NCI-H1105 (cell line): Measurements from ENCODE around the gene HSFX4.
"Not testable (repeated sequence)": the region's sequence is repeated elsewhere in the genome, so short reads cannot be mapped to it uniquely, and the experiment has no call there.

Experiments
- DNase-seq: peaks from one replicate; lab custom pipeline; 2025; lab: John Stamatoyannopoulos, UW

Gene HSFX4

GRCh38 chrX:149929400-149929799, at the start of gene HSFX4:
Gene HSFX4, plus strand, starts transcription at chrX:149929573. Its CDS starts 72 bp downstream, at chrX:149929645.
- not testable (repeated sequence) for DNase-seq

DNA sequence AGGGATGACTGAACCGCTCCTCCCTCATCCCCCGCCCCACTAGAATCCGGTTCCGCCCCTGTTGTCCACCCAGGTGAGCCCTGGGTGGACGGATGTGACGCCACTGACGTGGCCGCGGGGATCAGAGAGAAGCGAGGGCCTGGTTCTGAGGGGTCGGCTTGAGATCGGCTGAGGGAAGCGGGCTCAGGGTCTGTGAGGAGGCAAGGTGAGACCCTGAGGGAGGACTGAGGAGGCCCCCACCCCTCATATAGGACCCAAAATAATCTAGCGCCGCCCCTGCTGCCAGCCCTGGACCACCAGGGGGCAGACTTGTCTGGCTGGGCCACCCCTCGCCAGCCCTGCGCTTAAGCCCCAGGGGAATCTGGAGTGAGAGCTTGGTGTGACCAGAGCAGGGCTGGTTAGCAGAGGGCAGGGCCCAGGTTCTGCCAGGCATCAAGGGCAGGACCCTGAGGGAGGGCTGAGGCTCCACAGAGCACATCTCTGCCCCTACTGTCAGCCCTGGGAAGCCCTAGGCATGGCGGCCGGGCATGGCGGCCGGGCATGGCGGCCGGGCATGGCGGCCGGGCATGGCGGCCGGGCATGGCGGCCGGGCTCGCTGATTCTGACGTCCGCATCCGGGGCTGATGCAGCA, 48.2 kb upstream of the HSFX4 start, which contains the start of gene MAGEA8:
TSS of gene MAGEA8 (plus strand) at position 103 of the 631 bp plus-strand sequence. CDS start 3,090 bp downstream, outside the sequence.
- DNase-seq, result no peak

GRCh38 chrX:149890828-149891227, 38.5 kb upstream of the HSFX4 start:
- DNase-seq, result not testable (repeated sequence)

- DNase-seq, result no peak
These were observed 30.8 kb upstream of the HSFX4 start for GRCh38 chrX:149898554-149898953.

DNA sequence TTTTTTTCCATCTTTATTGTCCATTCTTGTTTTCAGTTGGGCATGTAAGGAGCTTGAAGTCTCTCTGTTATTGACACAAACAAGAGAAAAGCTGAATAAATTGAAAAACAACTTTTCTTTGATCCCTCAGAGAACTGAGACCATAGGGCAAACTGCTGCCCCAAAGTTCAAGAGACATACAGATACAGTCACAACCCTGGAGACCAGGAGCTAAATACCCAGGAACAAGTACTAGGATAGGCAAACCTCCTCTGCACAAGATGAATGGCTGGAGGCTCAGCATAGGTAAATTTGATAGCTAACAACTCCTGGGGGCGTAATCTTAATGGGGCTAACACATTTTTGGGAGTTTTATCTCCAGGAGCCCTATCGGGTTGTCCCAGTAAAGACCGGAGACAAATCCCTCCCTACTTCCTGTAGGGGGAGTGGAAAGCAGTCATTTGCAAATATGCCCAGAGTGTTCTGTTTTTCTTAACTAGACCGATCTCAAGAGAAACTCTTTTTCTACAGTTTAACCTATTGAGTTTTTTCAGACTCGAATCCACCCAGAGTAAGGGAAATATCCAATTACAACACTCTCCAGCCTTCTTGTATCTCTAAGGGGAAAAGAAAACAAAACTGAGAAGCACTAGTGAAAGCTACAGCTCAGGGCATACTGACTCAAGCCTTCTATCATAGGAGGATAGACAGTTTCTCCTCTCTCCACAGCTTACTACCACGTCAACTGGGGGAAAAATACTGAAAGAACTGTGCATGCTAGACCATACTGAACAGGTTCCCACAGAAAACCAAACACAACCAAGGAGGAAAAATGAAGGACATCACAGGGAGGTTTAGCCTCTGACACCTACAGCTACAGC, 25.3 kb upstream of the HSFX4 start:
- no peak for DNase-seq

DNA sequence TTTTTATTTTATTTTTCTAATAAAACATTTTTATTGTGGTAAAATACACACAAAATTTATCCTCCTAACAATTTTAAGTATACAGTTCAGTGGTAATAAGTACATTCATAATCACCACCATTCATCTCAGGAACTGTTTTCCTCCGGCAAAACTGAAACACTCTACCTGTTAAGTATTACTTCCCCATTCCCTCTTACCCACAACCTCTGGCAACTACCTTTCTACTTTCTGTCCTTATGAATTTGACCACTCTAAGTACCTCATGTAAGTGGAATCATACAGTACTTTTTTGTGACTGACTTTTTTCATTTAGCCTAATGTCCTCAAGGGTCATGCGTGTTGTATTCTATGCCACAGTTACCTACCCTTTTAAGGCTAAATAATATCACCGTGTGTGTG, 21.1 kb upstream of the HSFX4 start:
- DNase-seq, result no peak

GRCh38 chrX:149908727-149909126, 20.6 kb upstream of the HSFX4 start:
- DNase-seq, result no peak

DNA sequence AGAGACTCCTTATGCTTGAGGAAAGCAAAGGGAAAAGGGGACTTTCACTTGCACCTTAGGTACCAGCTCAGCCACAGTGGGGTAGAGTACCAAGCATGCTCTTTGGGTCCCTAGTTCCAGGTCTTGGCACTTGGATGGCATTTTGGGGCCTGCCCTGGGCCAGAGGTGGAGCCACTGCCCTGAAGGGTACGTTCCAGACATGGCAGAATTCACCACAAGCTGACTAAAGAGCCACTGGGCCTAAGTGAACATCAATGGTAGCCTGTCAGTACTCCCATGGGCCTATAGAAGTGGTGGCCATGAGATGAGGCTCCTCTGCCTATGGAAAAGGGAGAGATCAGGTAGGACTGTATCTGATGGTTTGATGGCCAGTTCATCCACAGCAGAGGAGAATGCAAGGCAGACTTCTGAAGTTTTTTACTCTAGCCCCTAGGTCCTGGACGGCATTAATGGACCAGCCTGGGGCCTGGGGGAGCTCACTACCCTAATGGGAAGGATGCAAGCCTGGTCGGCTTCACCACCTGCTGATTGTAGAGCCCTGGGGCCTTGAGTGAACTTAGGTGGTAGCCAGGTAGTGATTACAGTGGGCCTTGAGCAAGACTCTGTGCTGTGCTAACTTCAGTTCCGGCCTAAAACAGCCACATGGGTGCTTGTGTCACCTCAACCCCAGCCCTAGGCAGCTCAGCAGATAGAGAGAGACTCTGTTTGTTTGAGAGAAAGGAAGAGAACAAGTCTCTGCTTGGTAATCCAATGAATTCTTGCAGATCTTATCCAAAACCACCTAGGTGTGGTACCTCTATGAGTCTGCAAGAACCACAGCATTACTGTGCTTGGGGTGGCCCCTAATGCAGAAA, 19.8 kb upstream of the HSFX4 start:
- no peak for DNase-seq

DNA sequence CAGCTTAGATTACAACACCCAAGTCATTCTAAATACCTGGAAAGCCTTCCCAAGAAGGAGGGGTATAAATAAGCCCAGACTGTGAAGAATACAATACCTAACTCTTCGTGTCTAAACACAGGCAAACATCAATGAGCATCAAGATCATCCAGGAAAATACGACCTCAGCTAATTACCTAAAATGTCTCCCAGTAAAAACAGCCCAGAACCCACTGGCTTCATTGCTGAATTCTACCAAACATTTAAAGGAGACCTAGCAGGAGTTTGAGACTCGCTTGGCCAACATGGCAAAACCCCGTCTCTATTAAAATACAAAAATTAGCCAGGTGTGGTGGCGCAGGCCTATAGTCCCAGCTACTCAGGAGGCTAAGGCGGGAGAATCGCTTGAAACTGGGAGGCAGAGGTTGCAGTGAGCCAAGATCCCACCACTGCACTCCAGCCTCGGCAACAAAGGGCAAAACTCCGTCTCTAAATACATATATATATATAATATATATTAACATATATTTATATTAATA, 19.1 kb upstream of the HSFX4 start:
- no peak for DNase-seq

GRCh38 chrX:149916745-149917392, 12.5 kb upstream of the HSFX4 start:
- no peak for DNase-seq

- DNase-seq, result not testable (repeated sequence)
These were observed 5.5 kb upstream of the HSFX4 start for GRCh38 chrX:149923836-149924235.

DNA sequence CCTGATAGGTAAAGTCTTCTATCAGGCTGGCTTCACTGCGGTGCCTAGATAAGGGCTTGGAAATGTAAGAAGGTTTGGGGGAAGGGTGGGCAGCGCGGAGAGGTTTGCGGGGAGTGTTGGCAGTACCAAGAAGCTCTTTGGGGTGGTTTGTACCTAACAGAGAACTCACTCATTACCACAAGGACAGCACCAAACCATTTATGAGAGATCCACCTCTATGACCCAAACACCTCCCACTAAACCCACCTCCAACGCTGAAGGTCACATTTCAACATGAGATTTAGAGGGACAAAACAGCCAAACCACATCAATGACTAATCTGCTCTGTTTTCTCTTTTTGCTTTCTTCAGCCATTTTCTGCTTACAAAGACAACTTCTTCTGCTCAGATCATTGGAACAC, 4.9 kb upstream of the HSFX4 start:
- DNase-seq, result not testable (repeated sequence)

DNA sequence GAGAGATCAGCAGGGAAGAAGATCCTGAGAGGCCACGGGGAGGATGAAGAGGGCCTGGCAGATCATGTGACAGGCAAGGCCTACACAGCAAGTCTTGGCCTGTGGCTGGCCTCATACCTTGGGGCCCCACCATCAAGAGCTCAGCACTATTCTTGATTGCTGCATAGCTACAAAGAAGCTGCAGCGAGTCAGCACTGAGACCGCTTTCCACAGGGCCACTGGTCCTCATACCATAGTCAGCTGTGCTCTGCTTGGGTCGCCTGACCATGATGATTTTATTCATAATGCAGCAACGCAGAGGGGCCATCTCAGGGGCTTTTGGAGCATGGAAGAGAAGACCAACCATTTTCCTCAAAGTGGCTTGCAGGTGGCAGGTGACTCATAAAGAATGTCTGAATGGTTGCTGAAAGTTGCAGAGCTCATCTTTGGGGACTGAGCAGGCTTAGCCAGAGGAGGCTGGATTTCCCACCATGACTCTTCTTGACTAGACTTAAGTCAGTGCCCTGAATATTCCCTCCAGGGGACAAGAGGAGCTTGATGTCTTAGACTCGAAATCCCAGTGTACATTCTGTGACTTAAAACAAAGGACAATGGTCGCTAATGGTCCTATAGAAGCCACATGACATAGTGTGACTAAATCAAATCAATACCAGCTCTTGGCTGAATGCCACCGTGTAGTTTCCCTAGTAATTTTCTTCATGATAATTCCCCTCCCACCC, 2.0 kb upstream of the HSFX4 start:
- not testable (repeated sequence) for DNase-seq

GRCh38 chrX:149927964-149928258, 1.5 kb upstream of the HSFX4 start:
- DNase-seq, result not testable (repeated sequence)

DNA sequence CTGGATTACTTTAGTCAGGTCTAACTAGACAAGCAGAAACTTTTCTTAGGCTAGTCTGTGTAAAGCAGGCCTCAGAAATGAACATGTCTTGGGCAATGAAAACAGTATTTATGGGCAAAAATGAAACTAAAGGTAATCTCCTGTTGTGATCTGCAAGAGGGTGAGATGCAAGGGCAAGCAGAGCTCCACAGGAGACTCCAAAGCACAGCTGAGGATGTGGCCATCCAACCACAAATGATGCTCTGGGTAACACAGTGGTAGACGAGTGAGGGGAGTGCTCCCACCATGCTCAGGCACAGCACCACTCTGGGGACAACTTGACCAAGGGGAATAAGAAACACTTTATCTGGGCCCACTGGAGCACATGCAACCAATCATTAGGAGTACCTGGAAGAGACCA, 738 bp upstream of the HSFX4 start:
- DNase-seq, result not testable (repeated sequence)

- not testable (repeated sequence) for DNase-seq
These were observed 2.0 kb downstream of the HSFX4 start for GRCh38 chrX:149931355-149931754.

GRCh38 chrX:149932150-149932549, 2.8 kb downstream of the HSFX4 start:
- not testable (repeated sequence) for DNase-seq

DNA sequence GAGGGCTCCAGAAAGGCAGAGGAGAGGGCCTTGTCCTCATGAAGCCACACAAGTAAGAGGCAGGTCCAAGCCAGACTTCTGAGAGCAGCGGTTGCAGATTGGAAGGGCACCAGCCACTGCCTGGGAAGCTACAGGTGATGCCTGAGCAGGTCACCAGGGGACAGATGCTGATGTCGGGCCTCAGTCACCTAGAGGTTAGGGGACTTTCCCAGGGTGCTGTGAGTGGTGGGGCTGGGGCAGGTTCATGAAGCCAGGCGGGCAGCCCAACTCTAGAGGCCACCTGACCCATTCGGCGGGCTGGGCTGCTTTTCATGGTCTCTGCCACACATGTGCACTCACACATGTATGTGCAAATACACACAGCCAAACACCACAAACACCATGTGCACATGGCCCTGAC, 3.6 kb downstream of the HSFX4 start:
- not testable (repeated sequence) for DNase-seq

- not testable (repeated sequence) for DNase-seq
These were observed 4.2 kb downstream of the HSFX4 start for GRCh38 chrX:149933547-149933946.

DNA sequence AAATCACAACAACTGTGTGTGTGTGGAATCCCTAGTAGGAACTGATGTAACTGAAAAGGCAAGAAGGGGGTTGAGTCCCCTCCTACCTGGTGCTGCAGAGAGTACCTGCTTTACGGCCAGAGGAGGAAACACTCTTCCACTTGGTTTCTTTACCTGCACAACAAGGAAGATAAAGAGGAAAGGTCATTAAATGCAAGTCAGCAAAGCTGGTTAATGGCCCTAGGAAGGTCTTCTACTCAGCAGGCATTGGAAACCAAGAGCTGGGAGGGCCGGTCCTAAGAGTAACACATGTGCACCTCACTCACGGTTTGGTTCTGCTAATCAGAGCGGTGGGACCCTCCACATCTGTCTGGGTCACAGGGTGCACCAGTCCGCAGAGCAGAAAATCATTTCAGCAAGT, 8.0 kb downstream of the HSFX4 start:
- not testable (repeated sequence) for DNase-seq

DNA sequence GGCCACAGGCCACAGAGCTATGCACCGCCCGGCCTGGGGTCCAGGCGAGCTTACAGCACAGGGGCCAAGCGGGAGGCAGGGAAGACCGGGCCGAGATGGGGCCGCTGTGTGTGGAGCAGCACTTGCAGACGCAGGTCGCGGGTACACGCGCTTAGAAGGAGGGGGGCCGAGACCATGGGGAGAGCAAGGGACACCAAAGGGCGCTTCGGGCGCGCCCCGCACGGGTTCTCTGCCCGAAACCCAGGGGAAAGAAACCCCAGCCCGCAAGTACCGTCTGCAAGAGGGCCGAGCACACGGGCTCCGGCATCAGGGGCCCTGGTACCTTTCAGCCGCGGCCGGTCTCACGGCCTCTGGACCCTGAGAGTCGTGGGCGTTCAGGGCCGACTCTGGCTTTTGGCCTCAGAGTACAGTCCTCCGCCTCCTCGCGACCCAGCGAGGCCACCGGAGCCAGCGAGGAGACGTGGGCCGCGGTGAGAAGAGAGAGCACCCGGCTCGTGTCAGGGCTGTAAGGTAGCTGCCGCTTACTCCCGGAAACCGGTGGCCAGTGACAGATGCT, 8.6 kb downstream of the HSFX4 start:
- no peak for DNase-seq
